LNCaP clone FGC (cell line): ENCODE results near the gene STAT5B.

Experiments used
- DNase-seq: peaks from one replicate; pipeline ENCODE4 v3.0.0-alpha.2; 2011; ENCODE audit warnings: low read depth
- H3K4me3 ChIP-seq: 2 replicates; pipeline ENCODE4 v1.5.1; 2011; ENCODE audit warnings: mild to moderate bottlenecking, low read depth, low read length, control low read depth
- TF ChIP-seq, protein P1 (sequence below): IDR thresholded peaks from 2 replicates; pipeline ENCODE4 v1.5.1; 2012; ENCODE audit warnings: mild to moderate bottlenecking; ENCODE audit not compliant: control insufficient read depth, insufficient read depth; ENCODE audit errors: extremely low read depth

Gene STAT5B

DNA sequence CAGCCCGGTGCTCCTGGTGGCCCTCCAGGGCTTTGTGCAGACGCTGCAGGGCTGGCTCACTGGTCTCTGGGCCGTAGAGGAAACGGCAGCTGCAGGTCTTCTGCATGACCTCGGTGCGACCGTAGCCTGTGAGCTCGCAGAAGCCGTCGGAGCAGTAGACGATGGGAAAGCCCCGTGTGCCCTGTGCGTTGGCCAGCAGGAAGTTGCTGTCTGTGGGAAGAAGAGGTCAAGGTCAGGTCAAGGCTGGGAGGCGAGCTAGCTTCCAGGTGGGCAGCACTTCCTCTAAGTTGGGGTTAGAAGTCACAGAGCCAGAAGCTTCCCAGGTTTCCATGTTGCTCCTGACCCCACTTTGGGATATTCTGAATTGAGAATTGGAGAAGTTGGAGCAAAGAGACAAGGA is 97.4 kb downstream of the STAT5B start:
- DNase-seq = no peak
- TF ChIP-seq, protein P1, sequence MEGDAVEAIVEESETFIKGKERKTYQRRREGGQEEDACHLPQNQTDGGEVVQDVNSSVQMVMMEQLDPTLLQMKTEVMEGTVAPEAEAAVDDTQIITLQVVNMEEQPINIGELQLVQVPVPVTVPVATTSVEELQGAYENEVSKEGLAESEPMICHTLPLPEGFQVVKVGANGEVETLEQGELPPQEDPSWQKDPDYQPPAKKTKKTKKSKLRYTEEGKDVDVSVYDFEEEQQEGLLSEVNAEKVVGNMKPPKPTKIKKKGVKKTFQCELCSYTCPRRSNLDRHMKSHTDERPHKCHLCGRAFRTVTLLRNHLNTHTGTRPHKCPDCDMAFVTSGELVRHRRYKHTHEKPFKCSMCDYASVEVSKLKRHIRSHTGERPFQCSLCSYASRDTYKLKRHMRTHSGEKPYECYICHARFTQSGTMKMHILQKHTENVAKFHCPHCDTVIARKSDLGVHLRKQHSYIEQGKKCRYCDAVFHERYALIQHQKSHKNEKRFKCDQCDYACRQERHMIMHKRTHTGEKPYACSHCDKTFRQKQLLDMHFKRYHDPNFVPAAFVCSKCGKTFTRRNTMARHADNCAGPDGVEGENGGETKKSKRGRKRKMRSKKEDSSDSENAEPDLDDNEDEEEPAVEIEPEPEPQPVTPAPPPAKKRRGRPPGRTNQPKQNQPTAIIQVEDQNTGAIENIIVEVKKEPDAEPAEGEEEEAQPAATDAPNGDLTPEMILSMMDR = no peak
- no peak overlapping the region for H3K4me3 ChIP-seq

DNA sequence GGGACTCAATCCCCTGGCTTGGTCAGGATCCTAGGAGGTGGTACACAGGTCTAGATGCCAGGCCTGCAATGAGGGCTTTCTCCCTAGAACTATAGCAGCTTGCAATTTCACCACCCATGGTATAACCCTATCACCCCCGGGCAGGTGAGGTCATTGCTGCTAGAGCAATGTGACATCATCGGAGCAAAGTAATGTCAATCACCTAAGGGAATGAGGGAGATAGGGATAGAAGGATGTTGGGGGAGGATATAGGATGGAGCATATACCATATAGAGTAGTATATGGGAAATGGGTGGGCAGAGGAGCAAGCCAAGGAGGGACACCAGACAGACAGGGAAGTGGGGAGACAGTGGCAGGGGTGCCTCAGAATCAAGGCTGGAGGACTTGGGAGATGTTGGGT is 98.5 kb downstream of the STAT5B start:
- DNase-seq = no peak
- TF ChIP-seq, protein P1 = no peak
- H3K4me3 ChIP-seq = no peak overlapping the region

DNA sequence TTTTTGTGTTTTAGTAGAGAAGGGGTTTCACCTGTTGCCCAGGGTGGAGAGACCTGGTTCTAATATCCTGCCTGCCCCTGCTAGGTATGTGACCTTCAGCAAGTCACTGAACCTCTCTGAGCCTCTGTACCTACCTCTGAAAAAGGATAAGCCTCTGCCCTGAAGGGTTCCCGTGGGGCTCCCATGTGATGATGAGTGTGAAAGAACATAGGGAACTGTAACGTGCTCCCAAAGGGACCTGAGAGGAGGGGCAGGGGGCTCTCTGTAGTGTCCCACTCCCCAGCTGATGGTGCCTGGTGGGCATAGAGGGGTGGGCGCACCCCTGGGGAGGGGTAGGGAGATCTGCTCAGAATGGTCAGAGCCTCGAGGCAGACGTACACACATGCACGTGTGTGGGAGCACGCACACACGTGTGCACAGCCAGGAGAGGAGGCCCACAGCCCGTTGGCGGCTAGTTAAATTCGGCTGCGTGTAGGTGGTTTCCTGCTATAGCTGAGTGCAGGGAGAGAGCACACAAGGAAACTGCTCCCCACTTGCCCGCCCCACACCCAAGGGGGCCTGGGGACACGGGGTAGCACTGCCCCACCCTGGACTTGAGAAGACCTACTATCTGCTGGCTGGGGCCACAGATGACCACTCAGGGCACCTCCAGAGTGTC is 101.9 kb downstream of the STAT5B start:
- TF ChIP-seq, protein P1 = no peak
- DNase-seq = no peak

DNA sequence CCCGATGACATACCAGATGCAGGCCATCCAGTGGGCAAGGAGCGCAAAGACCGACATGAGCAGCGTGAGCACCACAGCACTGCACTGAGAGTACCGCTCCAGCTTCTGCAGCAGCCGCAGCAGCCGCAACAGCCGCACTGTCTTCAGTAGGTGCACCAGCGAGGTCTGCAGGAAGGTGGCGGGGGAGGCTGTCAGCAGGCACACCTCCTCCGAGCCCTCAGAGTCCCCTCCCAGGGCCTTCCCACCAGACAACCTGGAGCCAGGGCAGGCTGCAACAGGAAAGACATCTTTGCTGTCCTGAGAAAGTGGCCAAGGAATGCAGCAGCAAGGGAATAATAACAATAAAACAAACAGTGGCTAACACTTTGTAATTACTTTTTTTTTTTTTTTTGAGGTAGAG is 104.4 kb downstream of the STAT5B start:
- TF ChIP-seq, protein P1 = no peak
- no peak for DNase-seq
- H3K4me3 ChIP-seq = no peak overlapping the region

More for the DNA sequence above, 101.9 kb downstream of the STAT5B start:
- H3K4me3 ChIP-seq = no peak overlapping the region

DNA sequence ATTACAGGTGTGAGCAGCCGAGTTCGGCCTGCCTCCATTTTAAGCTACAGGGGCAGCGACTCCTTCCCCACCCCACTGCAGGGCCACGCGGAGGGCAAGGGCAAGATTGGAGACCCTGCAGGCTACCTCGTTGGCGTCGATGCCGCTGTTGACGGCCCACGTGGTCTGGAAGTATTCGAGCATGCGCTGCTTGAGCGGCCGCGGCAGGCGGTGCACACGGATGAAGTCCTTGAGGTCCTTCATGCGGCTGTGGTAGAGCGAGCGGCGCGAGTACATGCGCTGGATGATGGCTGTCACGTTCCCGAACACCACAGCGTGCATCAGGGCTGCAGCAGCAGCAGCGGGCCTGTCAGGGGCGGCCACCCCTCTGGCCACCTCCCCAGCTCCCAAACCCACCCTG is 106.8 kb downstream of the STAT5B start:
- no peak overlapping the region for H3K4me3 ChIP-seq
- TF ChIP-seq, protein P1 = no peak
- DNase-seq = no peak

DNA sequence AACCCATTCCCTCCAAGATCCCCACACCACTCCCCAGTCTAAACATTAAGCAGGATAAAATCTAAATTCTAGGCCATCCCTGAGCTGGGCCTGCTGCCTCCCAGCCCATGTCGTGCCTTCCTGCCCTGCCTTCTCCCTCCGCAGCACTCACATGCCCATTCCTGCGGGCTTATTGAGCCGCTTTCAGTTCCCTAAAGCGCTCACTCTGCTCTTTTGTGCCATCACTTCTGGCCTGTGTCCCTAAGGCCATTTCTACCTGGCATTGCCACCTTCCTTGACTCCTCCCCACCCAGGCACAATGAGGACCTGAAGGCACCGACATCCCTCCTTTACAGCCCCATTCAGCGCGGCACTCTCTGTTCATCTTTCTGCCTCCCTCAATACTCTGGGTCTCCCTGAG is 108.4 kb downstream of the STAT5B start:
- TF ChIP-seq, protein P1 = no peak
- no peak for DNase-seq
- H3K4me3 ChIP-seq = no peak overlapping the region

DNA sequence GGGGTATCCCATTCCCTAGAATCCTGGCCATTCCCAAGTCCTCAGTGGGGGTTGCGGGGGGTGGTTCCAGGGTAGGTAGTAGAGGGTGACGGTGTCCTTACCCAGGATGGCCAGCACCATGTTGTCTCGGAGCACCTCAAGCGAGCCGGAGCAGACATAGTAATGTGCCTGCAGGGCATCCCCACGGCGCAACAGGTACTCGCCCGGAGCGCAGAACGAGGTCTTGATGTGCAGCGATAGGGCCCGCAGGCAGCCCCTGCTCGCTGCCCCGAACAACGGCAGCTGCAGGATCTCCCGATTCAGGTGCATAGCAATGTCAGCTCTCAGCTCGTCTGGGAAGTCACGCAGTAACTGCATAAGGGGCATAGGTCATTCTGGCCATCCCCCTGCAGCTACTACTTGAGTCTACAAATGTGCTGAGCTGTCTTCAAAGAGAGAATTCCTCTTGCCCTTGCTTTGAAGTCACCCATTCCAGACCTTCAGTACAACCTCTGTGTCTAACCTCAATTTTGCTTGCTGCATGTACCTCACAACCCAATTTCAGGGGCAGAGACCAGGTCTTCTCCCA is 109.9 kb downstream of the STAT5B start:
- no peak overlapping the region for H3K4me3 ChIP-seq
- DNase-seq = no peak
- TF ChIP-seq, protein P1 = no peak
